Immature natural killer cell (primary cell): ENCODE measurements around the gene CLCN1. TPM values are rescaled to one million over a fixed set of nuclear protein-coding genes. Genes with fewer than 3 reads are reported as not detected.

Experiments
- DNase-seq, 3 donors: peaks; one replicate each; pipeline ENCODE4 v3.0.0; 2022; ENCODE audit warnings: mixed read lengths in 1 of 3
- H3K27ac Mint-ChIP-seq, 6 donors: one replicate each; pipeline ENCODE4 v1.8.0; 2020; ENCODE audit warnings: mixed read lengths in 6 of 6, mild to moderate bottlenecking in 5 of 6, inconsistent platforms in 4 of 6, moderate library complexity in 3 of 6
- H3K27me3 Mint-ChIP-seq, 3 donors: one replicate each; pipeline ENCODE4 v1.8.0; 2020 to 2021; ENCODE audit warnings: low read depth in 3 of 3, mild to moderate bottlenecking in 3 of 3, mixed read lengths in 3 of 3, moderate library complexity in 3 of 3, inconsistent platforms in 1 of 3
- H3K36me3 Mint-ChIP-seq, 3 donors: one replicate each; pipeline ENCODE4 v1.8.0; 2020; ENCODE audit warnings: mixed read lengths in 3 of 3, inconsistent platforms in 2 of 3, mild to moderate bottlenecking in 2 of 3
- H3K4me1 Mint-ChIP-seq, 2 donors: one replicate each; pipeline ENCODE4 v1.8.0; 2020; ENCODE audit warnings: inconsistent platforms in 2 of 2, mild to moderate bottlenecking in 2 of 2, mixed read lengths in 2 of 2, moderate library complexity in 1 of 2
- H3K4me3 Mint-ChIP-seq, 5 donors: one replicate each; pipeline ENCODE4 v1.8.0; 2020; ENCODE audit warnings: mild to moderate bottlenecking in 5 of 5, mixed read lengths in 5 of 5, inconsistent platforms in 3 of 5, moderate library complexity in 3 of 5
- H3K9me3 Mint-ChIP-seq, 6 donors: one replicate each; pipeline ENCODE4 v1.8.0; 2020; ENCODE audit warnings: mild to moderate bottlenecking in 6 of 6, mixed read lengths in 6 of 6, inconsistent platforms in 4 of 6, moderate library complexity in 3 of 6
- polyA plus RNA-seq, 3 donors: library from polyadenylated mRNA; unstranded; fragments of 300-500 nt; fragmentation: Illumina TruSeq; gene quantifications; one replicate each; pipeline ENCODE4 v1.2.3, GENCODE V29; 2021

The CLCN1 gene
- polyA plus RNA-seq, 3 donors from 2014 or later: 0.07 TPM; not detected in 2

DNA sequence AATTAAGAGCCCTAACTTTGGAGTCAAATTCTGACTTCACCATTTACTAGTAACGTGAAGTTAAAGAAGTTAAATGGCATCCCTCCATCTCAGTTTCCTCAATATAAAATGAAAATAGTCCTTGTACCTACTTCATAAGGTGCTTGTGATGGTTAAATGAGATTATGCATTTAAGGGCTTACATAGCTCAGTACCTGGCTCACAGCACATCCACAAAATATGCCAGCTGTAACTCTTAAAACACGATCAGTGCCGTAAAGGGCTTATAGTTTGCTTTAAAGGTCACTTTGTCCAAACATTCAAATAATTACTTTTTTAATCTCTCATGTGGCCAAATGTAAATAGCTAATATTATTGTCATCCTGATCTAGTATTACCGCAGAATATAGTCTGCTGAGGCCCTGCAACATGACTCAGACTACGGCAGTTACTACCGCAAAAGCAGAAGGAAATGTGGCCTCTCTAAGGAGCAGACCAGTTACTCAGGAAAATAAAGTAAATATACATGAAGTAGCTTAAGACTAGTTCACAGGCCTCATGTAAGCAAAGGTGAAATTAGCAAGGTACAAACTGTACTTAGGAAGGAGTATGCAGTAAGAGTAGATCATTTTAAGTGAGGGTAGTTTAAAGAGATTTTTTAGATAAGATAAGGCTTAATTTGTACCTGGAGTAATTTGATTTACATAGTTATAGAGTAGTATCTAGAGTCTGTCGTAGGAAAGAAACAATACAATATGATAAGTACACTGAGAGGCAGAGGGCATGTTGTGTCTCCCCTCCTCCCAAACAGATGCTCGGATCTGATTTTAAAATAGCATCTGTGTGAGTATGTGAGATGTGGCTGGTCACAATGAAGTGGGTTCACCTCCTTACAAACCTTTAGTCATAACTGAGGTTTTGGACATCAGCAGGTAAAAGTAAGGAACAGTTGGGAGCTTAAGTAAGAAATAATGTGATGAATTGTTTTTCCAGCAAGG lies 14.7 kb upstream of the CLCN1 start:
- Mint-ChIP-seq H3K27ac (peak overlapping the region in 4 of 6 donors; percentile 1 to 53 (median 11)), H3K9me3 (no peaks in the 10 kb centered on the region), H3K36me3 (peaks cover 45 to 80% (median 48%) of the 10 kb centered on the region in 3 donors), H3K4me1 (peaks cover 9 to 24% of the 10 kb centered on the region in 2 donors), H3K4me3 (no peak overlapping the region), H3K27me3 (peaks cover 0 to 1% (median 0%) of the 10 kb centered on the region in 3 donors)
- DNase-seq: no peak

DNA sequence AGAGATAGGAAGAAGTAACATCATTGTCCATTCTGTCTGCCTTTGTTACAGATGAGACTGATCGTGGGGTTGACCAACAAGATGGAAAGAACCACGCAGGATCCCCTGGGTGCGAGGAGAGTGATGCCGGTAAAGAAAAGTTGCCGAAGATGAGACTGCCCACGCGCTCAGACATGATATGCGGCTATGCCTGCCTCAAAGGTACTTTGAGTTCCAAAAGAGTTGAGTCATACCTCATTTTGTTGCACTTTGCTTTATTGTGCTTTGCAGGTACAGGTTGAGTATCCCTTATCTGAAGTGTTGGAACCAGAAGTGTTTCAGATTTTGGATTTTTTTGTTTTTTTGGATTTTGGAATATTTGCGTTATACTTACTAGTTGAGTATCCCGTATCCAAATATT lies 12.2 kb upstream of the CLCN1 start:
- Mint-ChIP-seq H3K36me3 (peaks cover 51 to 75% (median 62%) of the 10 kb centered on the region in 3 donors), H3K4me1 (peaks cover 8 to 27% of the 10 kb centered on the region in 2 donors), H3K27ac (no peak overlapping the region)

DNA sequence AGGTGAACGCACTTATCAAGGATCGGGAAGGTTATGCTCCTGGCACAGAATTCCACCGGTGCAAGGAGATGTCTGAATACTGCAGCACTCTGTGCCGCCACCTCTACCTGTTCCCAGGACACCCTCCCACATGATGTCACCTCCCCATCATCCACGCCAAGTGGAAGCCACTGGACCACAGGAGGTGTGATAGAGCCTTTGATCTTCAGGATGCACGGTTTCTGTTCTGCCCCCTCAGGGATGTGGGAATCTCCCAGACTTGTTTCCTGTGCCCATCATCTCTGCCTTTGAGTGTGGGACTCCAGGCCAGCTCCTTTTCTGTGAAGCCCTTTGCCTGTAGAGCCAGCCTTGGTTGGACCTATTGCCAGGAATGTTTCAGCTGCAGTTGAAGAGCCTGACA lies 11.0 kb upstream of the CLCN1 start:
- no peaks in the 10 kb centered on the region for H3K9me3 Mint-ChIP-seq

More for the DNA sequence above, 12.2 kb upstream of the CLCN1 start:
- no peak overlapping the region for H3K4me3 Mint-ChIP-seq
- H3K27me3 Mint-ChIP-seq: peaks cover 1 to 3% (median 2%) of the 10 kb centered on the region in 3 donors
- no peaks in the 10 kb centered on the region for H3K9me3 Mint-ChIP-seq
- DNase-seq: no peak

DNA sequence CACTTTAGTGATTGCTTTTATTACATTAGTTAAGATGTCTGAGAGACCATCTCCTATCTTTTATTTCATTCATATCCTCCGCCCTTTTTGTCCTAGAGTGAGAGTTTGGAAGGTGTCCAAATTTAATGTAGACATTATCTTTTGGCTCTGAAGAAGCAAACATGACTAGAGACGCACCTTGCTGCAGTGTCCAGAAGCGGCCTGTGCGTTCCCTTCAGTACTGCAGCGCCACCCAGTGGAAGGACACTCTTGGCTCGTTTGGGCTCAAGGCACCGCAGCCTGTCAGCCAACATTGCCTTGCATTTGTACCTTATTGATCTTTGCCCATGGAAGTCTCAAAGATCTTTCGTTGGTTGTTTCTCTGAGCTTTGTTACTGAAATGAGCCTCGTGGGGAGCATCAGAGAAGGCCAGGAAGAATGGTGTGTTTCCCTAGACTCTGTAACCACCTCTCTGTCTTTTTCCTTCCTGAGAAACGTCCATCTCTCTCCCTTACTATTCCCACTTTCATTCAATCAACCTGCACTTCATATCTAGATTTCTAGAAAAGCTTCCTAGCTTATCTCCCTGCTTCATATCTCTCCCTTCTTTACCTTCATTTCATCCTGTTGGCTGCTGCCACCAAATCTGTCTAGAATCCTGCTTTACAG lies 10.4 kb upstream of the CLCN1 start:
- H3K27me3 Mint-ChIP-seq: peaks cover 1 to 3% (median 2%) of the 10 kb centered on the region in 3 donors
- peak overlapping the region in 2 of 6 donors; percentile 7 to 36 for H3K27ac Mint-ChIP-seq
- H3K4me1 Mint-ChIP-seq: peaks cover 18 to 36% of the 10 kb centered on the region in 2 donors
- H3K9me3 Mint-ChIP-seq: no peaks in the 10 kb centered on the region
- H3K36me3 Mint-ChIP-seq: peaks cover 40 to 63% (median 58%) of the 10 kb centered on the region in 3 donors
- peak; percentile 28 to 34 (median 28) for DNase-seq
- no peak overlapping the region for H3K4me3 Mint-ChIP-seq

More for the DNA sequence above, 11.0 kb upstream of the CLCN1 start:
- H3K27ac Mint-ChIP-seq: no peak overlapping the region
- H3K36me3 Mint-ChIP-seq: peaks cover 45 to 69% (median 62%) of the 10 kb centered on the region in 3 donors
- peaks cover 1 to 3% (median 2%) of the 10 kb centered on the region in 3 donors for H3K27me3 Mint-ChIP-seq
- peaks cover 14 to 29% of the 10 kb centered on the region in 2 donors for H3K4me1 Mint-ChIP-seq
- no peak overlapping the region for H3K4me3 Mint-ChIP-seq
- no peak for DNase-seq

DNA sequence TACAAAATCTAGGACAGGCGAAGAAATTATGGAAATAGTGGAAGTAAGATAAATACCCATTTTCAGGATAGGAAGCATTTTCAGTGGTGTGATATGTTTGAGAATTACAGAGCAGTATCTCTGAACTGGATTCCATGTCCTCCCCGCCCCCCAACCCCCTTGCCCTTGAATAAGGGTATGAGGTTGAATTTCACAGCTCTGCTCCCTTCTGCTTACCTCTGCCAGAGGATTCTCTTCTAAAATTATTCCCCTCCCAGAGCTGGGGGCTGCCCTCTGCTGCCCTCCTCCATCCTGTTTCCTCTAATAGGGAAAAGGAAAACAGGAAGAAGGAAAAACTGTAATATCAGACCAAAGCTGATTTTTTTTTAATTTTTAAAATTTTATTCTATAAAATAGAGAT lies 7.3 kb upstream of the CLCN1 start:
- H3K36me3 Mint-ChIP-seq: peaks cover 27 to 37% (median 34%) of the 10 kb centered on the region in 3 donors
- no peaks in the 10 kb centered on the region for H3K9me3 Mint-ChIP-seq
- peaks cover 38 to 55% of the 10 kb centered on the region in 2 donors for H3K4me1 Mint-ChIP-seq

DNA sequence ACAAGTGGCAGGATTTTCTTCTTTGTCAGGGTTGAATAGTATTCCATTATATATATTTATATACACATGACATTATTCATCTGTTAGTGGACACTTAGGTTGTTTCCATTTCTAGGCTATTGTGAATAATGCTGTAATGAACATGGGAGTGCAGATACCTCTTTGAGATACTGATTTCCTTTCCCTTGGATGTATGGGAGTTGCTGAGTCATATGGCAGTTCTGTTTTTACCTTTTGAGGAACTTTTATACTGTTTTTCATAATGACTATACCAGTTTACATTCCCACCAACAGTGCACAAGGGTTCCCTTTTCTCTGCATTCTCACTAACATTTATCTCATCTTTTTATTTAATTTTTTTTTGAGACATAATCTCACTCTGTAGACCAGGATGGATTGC lies 1.8 kb upstream of the CLCN1 start:
- Mint-ChIP-seq H3K27ac (no peak overlapping the region), H3K36me3 (peaks cover 0 to 3% (median 0%) of the 10 kb centered on the region in 3 donors), H3K27me3 (peaks cover 0 to 2% (median under 1%) of the 10 kb centered on the region in 3 donors), H3K9me3 (no peaks in the 10 kb centered on the region), H3K4me1 (peaks cover 33% of the 10 kb centered on the region in 2 donors), H3K4me3 (no peak overlapping the region)
- no peak for DNase-seq

More for the DNA sequence above, 7.3 kb upstream of the CLCN1 start:
- Mint-ChIP-seq H3K27me3 (peaks cover 1 to 3% (median 2%) of the 10 kb centered on the region in 3 donors), H3K27ac (peak overlapping the region in 4 of 6 donors; percentile 63 to 76 (median 68)), H3K4me3 (no peak overlapping the region)
- no peak for DNase-seq

DNA sequence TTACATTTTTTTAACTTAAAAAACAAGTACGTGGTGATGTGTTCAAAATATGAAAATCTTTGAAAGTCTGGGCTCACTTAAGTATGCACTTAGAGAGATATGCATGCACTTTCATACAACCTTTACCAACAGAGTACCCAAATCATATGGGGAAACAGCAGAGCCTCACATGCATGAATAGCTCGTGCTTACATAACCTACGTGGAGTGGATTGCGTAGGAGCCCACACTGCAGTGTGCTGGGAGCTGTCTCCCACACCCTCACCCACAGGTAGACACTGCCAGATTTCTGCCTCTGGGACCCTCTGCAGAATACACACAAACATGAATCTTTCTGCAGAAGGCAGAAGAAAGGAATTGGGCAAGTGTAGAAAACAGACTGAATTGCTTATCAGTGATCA lies 581 bp downstream of the CLCN1 start:
- H3K36me3 Mint-ChIP-seq: no peaks in the 10 kb centered on the region
- H3K4me1 Mint-ChIP-seq: peaks cover 10% of the 10 kb centered on the region in 2 donors
- no peak overlapping the region for H3K27ac Mint-ChIP-seq

DNA sequence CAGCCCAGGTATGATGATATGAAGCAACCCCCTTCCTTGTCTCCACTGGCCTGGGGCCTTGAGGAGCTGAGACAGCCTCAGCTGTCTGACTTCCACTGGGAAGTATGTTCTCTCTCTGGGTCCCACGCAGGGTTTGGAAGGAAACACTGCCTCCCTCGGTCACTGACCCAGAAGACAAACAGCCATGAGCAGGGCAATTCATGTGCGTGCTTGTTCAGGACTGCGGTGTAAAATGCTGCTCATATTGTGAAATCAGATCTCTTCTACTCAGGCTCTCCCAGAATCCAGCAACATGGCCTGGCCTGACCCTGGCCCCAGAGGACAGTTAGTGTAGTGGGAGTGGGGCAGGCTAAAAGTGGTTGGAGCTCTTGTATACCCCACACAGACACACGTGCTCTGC lies 2.8 kb downstream of the CLCN1 start:
- no peak overlapping the region for H3K27ac Mint-ChIP-seq
- DNase-seq: no peak
- no peak overlapping the region for H3K4me3 Mint-ChIP-seq
- H3K4me1 Mint-ChIP-seq: no peaks in the 10 kb centered on the region
- no peaks in the 10 kb centered on the region for H3K36me3 Mint-ChIP-seq
- peaks cover 1 to 6% (median 1%) of the 10 kb centered on the region in 3 donors for H3K27me3 Mint-ChIP-seq
- no peaks in the 10 kb centered on the region for H3K9me3 Mint-ChIP-seq

More for the DNA sequence above, 581 bp downstream of the CLCN1 start:
- Mint-ChIP-seq H3K27me3 (peaks cover 1 to 5% (median 1%) of the 10 kb centered on the region in 3 donors), H3K9me3 (no peaks in the 10 kb centered on the region), H3K4me3 (no peak overlapping the region)
- no peak for DNase-seq

DNA sequence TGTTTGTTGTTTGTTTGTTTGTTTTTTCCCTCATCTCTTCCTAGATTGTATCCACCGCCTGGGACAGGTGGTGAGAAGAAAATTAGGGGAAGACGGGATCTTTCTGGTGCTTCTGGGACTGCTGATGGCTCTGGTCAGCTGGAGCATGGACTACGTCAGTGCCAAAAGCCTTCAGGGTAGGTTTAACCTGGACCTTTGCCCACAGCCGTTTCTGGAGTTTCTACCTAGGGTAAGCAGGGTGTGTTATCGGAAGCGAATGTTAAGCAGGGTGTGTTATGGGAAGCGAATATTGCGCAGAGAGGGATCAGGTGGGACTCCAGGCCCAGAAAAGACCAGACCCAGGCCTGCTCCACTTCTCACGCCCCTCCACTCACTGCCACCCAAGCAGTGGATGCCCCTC lies 4.7 kb downstream of the CLCN1 start:
- peaks cover 1 to 6% (median 3%) of the 10 kb centered on the region in 3 donors for H3K27me3 Mint-ChIP-seq
- no peak overlapping the region for H3K4me3 Mint-ChIP-seq
- no peaks in the 10 kb centered on the region for H3K36me3 Mint-ChIP-seq
- no peak for DNase-seq
- no peak overlapping the region for H3K27ac Mint-ChIP-seq
- H3K9me3 Mint-ChIP-seq: no peaks in the 10 kb centered on the region
- H3K4me1 Mint-ChIP-seq: peaks cover 10% of the 10 kb centered on the region in 2 donors

DNA sequence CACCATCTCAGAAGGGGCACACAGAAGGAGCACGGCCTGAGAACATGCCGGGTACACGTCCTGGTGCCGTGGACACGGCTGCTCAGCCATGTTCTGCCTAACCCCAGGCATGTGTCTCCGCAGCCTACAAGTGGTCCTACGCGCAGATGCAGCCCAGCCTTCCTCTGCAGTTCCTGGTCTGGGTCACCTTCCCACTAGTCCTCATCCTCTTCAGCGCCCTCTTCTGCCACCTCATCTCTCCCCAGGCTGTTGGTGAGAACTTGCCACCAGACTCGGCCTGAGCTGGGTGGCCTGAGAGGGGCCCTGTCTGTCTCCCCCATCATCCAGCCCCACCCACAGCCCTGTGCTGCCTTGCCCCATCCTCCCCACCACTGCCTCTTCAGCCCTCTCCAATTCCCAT lies 5.3 kb downstream of the CLCN1 start:
- H3K36me3 Mint-ChIP-seq: no peaks in the 10 kb centered on the region
- no peak overlapping the region for H3K27ac Mint-ChIP-seq
- peaks cover 13 to 14% of the 10 kb centered on the region in 2 donors for H3K4me1 Mint-ChIP-seq

DNA sequence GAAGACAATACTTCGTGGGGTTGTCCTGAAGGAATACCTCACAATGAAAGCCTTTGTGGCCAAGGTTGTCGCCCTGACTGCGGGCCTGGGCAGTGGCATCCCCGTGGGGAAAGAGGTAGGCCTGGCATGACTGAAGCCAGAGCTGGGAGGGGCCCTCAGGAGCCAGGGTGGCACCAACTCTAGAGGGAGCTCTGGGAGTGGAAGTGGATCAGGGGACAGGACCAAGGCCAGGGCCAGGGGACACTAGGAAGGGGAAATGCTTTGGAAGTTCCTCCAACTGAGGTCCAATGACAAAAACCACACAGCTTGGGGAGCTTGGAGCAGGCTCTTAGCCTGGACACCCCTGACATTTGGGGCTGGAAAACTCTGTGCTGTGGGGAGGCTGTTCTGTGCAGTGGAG lies 5.8 kb downstream of the CLCN1 start:
- DNase-seq: no peak
- H3K4me1 Mint-ChIP-seq: peaks cover 13 to 15% of the 10 kb centered on the region in 2 donors
- no peaks in the 10 kb centered on the region for H3K36me3 Mint-ChIP-seq
- H3K27me3 Mint-ChIP-seq: peaks cover 1 to 5% (median 3%) of the 10 kb centered on the region in 3 donors
- H3K4me3 Mint-ChIP-seq: no peak overlapping the region
- H3K27ac Mint-ChIP-seq: no peak overlapping the region
- H3K9me3 Mint-ChIP-seq: no peaks in the 10 kb centered on the region

More for the DNA sequence above, 5.3 kb downstream of the CLCN1 start:
- Mint-ChIP-seq H3K27me3 (peaks cover 1 to 6% (median 3%) of the 10 kb centered on the region in 3 donors), H3K9me3 (no peaks in the 10 kb centered on the region), H3K4me3 (no peak overlapping the region)
- DNase-seq: no peak

DNA sequence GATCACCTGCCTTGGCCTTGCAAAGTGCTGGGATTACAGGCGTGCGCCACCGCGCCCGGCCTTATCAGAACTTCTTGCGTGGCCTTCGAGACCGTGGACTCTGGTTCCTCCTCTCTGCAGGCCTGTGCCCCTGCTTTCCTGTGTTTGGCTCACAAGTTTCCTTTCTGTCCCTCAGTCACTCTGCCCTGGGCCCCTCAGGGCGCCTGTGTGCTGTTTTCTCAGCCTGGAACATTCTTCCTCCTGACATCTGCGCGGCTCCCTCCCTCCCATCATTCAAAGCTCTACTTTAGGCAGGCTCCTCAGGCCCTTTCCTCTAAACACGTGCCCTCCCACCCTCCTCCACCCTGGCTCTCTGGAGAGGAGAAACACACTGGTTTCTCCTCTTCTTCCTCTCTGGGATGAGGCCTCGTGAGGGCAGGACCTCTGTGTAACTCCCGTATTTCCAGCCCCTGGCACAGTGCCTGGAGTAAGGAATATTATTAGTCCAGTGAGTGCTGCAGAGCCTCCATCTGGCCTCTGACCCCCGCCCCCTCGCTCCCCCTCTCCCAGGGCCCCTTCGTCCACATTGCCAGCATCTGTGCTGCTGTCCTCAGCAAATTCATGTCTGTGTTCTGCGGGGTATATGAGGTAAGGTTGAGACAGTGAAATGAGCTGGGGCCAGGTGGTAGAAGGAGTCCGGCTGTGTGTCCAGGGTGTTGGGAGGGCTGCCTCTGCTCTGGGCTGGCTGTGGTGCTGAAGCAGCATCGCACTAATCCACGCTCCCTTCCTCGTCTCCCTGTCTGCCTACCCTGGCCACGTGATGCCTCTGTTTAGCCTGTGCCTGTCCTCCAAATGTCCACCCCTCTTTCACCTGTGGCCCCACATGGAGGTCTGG lies 7.1 kb downstream of the CLCN1 start:
- H3K36me3 Mint-ChIP-seq: no peaks in the 10 kb centered on the region
- peak overlapping the region in 1 of 6 donors; percentile 11 for H3K27ac Mint-ChIP-seq
- no peak overlapping the region for H3K4me3 Mint-ChIP-seq
- H3K27me3 Mint-ChIP-seq: peaks cover 1 to 4% (median 3%) of the 10 kb centered on the region in 3 donors
- H3K9me3 Mint-ChIP-seq: no peaks in the 10 kb centered on the region
- peaks cover 13 to 15% of the 10 kb centered on the region in 2 donors for H3K4me1 Mint-ChIP-seq
- DNase-seq: no peak

DNA sequence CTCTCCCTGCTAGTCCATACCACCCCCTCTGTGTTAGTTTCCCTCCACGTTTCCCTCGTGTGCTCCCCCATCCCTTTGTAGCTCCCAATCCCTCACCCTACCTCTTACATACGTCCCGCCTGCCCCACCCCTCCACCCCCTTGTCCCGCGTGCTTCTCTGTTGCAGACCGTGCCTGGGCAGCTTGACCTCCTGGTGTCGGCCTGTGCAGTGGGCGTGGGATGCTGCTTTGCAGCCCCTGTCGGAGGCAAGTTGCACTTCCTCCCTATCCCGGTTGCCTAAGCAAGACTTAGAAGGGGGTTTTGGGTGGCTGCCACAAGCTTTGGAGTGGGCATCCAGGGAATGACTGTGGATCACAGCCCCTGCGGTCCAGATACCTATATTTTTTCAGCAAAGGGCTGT lies 7.7 kb downstream of the CLCN1 start:
- Mint-ChIP-seq H3K27ac (peak overlapping the region in 1 of 6 donors; percentile 37), H3K9me3 (no peaks in the 10 kb centered on the region), H3K4me3 (no peak overlapping the region), H3K36me3 (no peaks in the 10 kb centered on the region), H3K27me3 (peaks cover 1 to 4% (median 3%) of the 10 kb centered on the region in 3 donors), H3K4me1 (peaks cover 13 to 15% of the 10 kb centered on the region in 2 donors)
- DNase-seq: no peak
